Measurements from ENCODE around the gene PAK6.

GRCh38 chr15:40266828-40267304 is 28.0 kb downstream of the PAK6 start:
- no peak for TF ChIP-seq TAF1 (IDR thresholded peaks at IDR 0.05; ENCODE audit: borderline replicate concordance, insufficient read depth, low read length)
- no peak for TF ChIP-seq POLR2AphosphoS5 (IDR thresholded peaks at IDR 0.05; ENCODE audit: low read depth, low read length)
- TF ChIP-seq FOXP2 (optimal IDR thresholded peaks at IDR 0.05; ENCODE audit: borderline replicate concordance, extremely low read depth, extremely low read length, insufficient read depth) = no peak
- TF ChIP-seq REST (IDR thresholded peaks at IDR 0.05; ENCODE audit: insufficient read depth in 1 of 2, low read depth in 2 of 2, low read length in 2 of 2) = peak in 1 of 2 experiments; percentile 23; a peak in 1 of 4 replicates
- TF ChIP-seq SIN3A (IDR thresholded peaks at IDR 0.05; ENCODE audit: borderline replicate concordance, insufficient read depth, low read length) = no peak

Measured in PFSK-1 (cell line).